HG03565 (cell line): Measurements from ENCODE around the gene GLIS1.

Experiments
- ATAC-seq: cut with Tn5 transposase; IDR thresholded peaks from one replicate; pipeline ENCODE4 v1.9.1; 2021; ENCODE audit warnings: mild to moderate bottlenecking, moderate library complexity; ENCODE audit not compliant: unreplicated experiment

Gene GLIS1

GRCh38 chr1:53477651-53478501, 261.1 kb downstream of the GLIS1 start:
- ATAC-seq = no peak

- no peak for ATAC-seq
Measured at GRCh38 chr1:53476579-53476978, 262.4 kb downstream of the GLIS1 start.

GRCh38 chr1:53475664-53476063, 263.3 kb downstream of the GLIS1 start:
- ATAC-seq = no peak

GRCh38 chr1:53473463-53473862, 265.5 kb downstream of the GLIS1 start:
- no peak for ATAC-seq

GRCh38 chr1:53471000-53471399, 268.0 kb downstream of the GLIS1 start:
- ATAC-seq = no peak

GRCh38 chr1:53470584-53470983, 268.4 kb downstream of the GLIS1 start:
- ATAC-seq = no peak

GRCh38 chr1:53470155-53470554, 268.8 kb downstream of the GLIS1 start:
- no peak for ATAC-seq

- ATAC-seq = no peak
Measured at GRCh38 chr1:53469373-53469772, 269.6 kb downstream of the GLIS1 start.

- no peak for ATAC-seq
Measured at GRCh38 chr1:53468374-53468773, 270.6 kb downstream of the GLIS1 start.

GRCh38 chr1:53467391-53467790, 271.6 kb downstream of the GLIS1 start:
- ATAC-seq = no peak

GRCh38 chr1:53465023-53465957, 273.7 kb downstream of the GLIS1 start:
- no peak for ATAC-seq

- no peak for ATAC-seq
Measured at GRCh38 chr1:53463961-53464899, 274.7 kb downstream of the GLIS1 start.

GRCh38 chr1:53462769-53463501, 276.0 kb downstream of the GLIS1 start:
- no peak for ATAC-seq

- no peak for ATAC-seq
Measured at GRCh38 chr1:53462193-53462592, 276.8 kb downstream of the GLIS1 start.

GRCh38 chr1:53461323-53462044, 277.5 kb downstream of the GLIS1 start:
- ATAC-seq = no peak

GRCh38 chr1:53460666-53461322, 278.2 kb downstream of the GLIS1 start:
- ATAC-seq = no peak

- no peak for ATAC-seq
Measured at GRCh38 chr1:53460211-53460634, 278.7 kb downstream of the GLIS1 start.

GRCh38 chr1:53459321-53460175, 279.4 kb downstream of the GLIS1 start, which contains the start of gene DMRTB1:
Gene DMRTB1, plus strand, starts transcription at chr1:53459399. Its CDS starts 55 bp downstream, at chr1:53459454.
- no peak for ATAC-seq
